Stimulated activated CD8-positive, alpha-beta memory T cell treated with anti-CD3 and anti-CD28 coated beads, Interleukin-2, amount 100 ng/mL, for 1 hour (primary cell): ENCODE results near the gene RFX1.

Source experiments
- DNase-seq, 2 donors: peaks; one replicate each; pipeline ENCODE4 v3.0.0-alpha.2; 2020; ENCODE audit warnings: low read depth in 2 of 2

RFX1 gene

DNA sequence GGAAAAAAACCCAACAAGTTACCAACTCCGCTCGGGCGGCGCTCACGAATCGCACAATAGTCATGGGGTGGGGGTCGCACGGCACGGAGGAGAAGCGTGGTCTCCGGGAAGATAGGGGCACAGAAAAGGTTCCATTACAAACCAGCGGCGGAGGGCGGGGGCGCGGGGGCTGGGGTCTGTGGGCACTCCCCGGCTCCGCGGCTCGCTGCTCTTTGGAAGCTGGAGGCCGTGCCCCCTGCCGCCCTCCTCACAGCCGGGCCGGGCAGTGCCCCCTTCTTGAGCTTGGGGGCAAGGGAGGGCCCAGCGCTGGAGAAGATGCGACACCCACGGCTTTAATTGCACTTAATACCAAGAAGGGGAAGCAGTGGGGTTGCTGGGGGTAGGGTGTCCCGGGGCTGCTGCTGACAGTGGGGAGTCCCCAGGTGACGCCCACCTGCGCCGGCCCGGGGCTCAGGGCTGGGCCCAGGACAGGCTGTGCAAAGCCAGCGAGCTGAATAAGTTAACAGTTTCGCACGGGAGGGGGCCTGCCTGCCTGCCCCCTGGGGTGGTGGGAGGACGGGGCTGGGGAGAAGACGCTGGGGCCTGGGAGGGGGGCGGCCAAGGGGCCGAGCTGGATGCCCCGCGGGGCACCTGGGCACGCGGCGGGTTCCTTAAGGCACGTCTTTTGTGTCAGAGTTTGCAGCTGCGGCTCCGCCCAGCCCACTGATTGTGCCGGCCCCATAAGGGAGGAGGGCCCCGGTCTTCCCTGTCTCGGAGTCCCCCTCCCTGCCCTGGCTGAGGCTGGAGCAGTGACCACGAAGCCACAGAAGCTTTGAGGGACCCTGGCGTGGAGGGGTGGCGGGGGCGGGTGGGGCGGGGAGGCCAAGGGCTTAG lies 44.1 kb downstream of the RFX1 start:
- no peak for DNase-seq

DNA sequence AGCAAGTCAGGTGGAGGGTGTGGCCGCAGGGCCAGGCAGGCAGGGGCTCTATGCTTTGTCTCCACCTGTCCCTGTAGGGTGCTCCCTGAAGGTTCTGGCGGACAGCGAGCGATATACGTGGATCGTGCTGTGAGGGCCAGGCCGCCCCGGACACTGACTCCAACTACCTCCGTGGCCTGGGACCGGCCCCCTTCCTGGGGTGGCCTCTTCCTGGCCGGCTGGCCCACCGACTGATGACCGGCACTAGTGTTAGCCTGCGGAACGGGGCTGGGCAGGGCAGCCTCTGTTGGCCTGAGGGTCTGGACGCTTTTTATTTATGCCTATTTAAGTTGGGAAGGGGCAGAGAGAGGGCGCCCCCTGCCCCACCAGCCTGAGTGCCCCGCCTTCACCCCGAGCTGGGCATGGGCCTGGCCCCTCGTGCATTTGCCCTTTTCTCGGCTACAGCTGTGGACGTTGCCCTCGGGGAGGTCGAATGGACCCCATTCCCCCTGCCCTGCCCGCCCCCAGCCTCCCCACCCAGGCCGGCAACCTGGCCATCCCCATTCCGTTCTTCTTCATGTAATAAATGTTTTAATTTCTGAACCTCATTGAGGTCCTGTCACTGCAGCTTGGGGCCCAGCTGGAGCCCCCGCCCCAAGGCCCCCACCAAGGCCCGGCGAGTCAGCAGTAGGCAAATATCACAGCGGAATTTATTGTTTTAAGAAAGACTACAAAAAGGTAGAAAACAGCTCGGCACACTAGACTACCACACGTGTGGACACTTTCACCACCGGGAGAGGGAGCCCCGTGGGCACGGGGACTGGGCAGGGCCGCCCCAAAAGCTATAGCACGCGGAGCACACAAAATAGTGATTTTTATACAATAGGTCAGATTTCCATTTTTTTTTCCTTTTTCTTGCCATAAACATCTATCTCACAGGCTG lies 45.0 kb downstream of the RFX1 start:
- no peak for DNase-seq

- DNase-seq: no peak
These were observed 45.9 kb downstream of the RFX1 start for GRCh38 chr19:13959962-13960862.

- no peak for DNase-seq
These were observed 46.8 kb downstream of the RFX1 start for GRCh38 chr19:13959141-13959961.

GRCh38 chr19:13958043-13958442 lies 48.1 kb downstream of the RFX1 start:
- DNase-seq: no peak

DNA sequence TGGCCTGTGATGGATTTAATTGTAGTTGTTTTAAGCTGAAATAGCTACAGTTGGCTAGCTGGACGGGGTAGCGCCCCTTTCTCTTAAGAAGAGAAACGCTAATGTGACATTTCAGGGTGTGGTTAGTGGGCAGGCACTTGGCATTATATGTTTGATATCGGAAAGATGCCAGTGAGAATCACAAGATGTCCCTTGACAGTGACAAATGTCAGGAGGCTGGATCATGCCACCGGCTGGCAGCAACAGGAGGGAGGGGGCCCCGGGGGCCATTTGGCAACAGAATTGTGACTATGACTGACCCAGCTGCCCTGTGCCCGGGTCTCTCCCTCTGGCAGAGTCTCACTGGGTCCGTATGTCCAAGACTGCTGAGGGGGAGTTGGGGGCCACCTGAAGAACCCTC lies 49.1 kb downstream of the RFX1 start:
- DNase-seq: no peak

- no peak for DNase-seq
These were observed 49.8 kb downstream of the RFX1 start for GRCh38 chr19:13956365-13956744.

DNA sequence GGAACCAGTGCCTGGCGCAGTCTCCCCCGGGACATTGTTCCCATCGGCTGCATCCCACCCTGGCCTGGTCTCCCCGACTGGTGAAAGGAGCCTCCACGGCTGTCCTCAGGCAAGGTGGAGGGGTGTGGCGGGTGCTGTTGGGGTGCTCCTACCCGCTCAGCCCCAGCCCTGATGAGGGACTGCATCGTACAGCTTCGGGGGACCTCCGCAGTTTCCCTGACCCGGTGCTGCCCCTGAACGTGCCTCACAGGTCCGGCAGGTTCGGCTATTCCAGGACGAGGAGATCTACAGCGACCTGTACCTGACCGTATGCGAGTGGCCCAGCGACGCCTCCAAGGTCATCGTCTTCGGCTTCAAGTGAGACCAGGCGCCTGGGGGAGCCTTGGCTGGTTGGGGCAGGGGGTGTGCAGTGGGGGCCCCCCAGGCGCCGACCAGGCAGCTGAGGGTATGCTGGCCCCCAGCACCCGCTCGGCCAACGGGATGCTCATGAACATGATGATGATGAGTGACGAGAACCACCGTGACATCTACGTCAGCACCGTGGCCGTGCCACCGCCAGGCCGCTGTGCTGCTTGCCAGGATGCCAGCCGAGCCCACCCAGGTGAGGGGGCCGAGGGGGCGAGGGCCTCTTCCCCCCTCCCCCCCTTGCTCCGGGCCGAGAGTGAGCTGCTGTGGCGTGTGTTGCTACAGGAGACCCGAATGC lies 50.3 kb downstream of the RFX1 start:
- DNase-seq: no peak

DNA sequence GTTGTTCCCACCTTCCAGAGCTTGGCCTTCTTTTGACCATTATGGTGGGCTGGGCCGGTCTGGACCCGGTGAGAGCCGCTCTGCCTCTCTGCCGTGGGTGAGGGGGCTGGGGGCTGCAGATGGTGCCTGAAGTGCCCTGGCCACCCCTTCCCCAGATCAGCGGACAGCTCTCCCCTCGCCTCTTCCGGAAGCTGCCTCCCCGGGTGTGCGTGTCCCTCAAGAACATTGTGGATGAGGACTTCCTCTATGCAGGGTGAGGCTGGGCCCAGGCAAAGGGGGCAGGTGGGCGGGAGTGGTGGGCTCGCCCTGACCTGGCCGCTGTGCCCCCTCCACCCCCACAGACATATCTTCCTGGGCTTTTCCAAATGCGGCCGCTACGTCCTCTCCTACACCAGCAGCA lies 51.9 kb downstream of the RFX1 start:
- DNase-seq: no peak

- DNase-seq: no peak
These were observed 53.1 kb downstream of the RFX1 start for GRCh38 chr19:13952931-13953531.

- peak; percentile 96 to 98 for DNase-seq
These were observed 53.8 kb downstream of the RFX1 start, which contains the start of gene DCAF15 for GRCh38 chr19:13952154-13952930. Gene DCAF15, plus strand, starts transcription at chr19:13952509. Its CDS starts 4 bp downstream, at chr19:13952513.

DNA sequence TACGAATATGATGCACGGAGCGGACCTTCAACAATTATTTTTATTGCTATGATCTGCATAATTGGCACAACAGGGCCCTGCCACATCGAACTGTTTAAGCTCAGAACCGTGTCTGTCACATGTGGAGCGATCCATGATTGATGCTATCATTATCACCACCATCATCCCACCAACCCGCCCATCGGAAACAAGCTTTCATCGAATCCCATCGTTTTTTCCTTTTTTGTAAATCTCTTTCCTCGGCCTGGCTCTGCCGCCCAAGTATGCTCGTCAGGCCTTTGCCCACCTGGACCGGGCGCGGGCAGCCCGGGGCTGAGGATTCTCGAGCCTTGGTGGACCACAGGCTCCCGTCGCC lies 54.3 kb downstream of the RFX1 start:
- no peak for DNase-seq

GRCh38 chr19:13951043-13951442 lies 55.1 kb downstream of the RFX1 start:
- no peak for DNase-seq

- no peak for DNase-seq
These were observed 59.7 kb downstream of the RFX1 start for GRCh38 chr19:13946414-13946813.

GRCh38 chr19:13942023-13942684 lies 64.0 kb downstream of the RFX1 start:
- DNase-seq: no peak

- DNase-seq: no peak
These were observed 67.6 kb downstream of the RFX1 start, which contains the start of gene PODNL1 for GRCh38 chr19:13938301-13939064. Gene PODNL1, minus strand, starts transcription at chr19:13938417. Its CDS starts 236 bp downstream, at chr19:13938181.

- no peak for DNase-seq
These were observed 68.4 kb downstream of the RFX1 start for GRCh38 chr19:13937479-13938300.
